Hypothalamus (tissue), 51 donors: ENCODE measurements around the gene NRL.

Experiments
- DNase-seq, 51 donors: peaks; one replicate each; lab custom pipeline; 2025; lab: John Stamatoyannopoulos, UW

Gene NRL

DNA sequence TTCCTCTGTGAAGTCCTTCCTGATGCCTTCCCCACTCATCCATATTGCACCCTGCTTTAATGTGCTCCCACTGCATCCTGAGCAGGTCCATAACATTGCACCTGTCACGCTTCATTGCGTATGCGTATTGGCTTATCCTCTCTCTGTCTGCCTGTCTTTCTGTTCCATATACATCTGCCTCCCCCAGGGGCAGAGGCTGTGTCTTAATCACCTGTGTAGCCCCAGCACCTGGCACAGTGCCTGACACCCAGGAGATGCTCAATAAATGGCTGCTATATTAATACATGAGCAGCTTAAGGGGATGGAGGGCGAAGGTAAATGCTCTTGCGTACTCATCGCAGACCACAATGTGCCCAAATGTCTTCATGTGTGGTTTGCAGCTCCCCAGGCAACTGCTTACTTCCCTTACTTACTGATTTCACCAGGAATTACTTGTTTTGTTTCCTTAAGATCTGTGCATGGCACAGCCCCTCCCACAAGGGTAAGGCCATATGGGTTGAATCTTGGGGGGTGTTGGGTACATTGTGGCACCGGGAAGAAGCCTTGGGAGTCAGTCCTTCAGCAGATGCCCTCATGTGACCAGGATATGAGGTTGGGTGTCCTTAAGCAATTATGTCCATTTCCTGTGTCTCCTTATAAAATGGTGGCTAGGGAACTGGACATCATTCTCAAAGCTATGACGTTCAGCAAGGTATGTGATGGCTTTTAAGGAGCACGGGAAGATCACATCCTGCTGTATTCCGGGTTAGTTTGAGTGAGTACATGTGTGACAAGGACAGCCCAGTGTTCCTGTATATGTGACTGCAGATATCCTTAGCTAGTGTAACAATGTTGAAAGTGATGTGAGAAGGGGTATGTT lies 44.2 kb downstream of the NRL start:
- DNase-seq, result peak in 1 of 51 donors; percentile 30

DNA sequence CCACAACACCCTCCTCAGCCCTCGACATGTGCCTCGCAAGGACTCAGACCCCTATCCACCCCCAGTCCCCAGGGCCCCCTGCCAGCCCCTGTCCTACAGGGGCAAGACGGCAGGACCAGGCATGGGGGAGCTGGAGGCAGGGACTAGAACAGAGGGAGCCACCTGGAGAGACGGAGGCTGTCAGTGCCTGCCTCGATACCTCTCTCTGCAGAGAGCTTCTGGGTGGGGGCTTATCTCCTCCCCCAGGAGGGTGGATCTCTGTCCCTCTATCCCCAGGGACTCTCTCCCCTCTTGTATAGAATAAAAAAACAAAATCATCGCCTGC lies 45.4 kb downstream of the NRL start:
- DNase-seq, result no peak

DNA sequence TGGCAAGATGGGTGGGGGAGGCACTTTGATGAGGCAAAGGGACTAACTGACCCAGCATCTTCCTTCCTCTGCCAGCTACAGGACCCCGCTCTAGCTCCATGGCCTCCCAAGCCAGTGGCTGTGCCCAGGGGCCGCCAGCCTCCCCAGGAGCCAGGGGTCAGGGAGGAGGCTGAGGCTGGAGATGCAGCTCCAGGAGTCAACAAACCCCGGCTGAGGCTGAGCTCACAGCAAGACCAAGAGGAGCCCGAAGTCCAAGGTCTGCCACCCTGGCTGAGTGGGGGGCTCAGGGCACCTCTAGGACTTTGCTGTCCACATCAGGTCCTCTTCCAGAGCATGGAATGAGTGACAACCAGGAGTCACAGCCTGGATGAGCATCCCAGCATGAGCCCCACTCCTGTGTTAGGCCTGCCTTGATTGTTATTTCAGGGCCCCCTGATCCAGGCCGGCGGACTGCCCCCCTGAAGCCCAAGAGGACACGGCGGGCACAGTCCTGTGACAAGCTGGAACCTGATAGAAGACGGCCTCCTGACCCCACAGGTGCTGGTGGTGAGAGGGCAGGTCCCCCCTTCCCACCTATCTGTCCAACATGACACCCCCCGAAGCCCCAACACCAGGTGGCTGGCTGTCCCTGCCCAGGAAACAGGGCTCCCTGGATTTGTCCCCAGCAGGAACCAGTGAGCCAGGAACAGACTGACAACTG lies 45.9 kb downstream of the NRL start:
- DNase-seq, result no peak

DNA sequence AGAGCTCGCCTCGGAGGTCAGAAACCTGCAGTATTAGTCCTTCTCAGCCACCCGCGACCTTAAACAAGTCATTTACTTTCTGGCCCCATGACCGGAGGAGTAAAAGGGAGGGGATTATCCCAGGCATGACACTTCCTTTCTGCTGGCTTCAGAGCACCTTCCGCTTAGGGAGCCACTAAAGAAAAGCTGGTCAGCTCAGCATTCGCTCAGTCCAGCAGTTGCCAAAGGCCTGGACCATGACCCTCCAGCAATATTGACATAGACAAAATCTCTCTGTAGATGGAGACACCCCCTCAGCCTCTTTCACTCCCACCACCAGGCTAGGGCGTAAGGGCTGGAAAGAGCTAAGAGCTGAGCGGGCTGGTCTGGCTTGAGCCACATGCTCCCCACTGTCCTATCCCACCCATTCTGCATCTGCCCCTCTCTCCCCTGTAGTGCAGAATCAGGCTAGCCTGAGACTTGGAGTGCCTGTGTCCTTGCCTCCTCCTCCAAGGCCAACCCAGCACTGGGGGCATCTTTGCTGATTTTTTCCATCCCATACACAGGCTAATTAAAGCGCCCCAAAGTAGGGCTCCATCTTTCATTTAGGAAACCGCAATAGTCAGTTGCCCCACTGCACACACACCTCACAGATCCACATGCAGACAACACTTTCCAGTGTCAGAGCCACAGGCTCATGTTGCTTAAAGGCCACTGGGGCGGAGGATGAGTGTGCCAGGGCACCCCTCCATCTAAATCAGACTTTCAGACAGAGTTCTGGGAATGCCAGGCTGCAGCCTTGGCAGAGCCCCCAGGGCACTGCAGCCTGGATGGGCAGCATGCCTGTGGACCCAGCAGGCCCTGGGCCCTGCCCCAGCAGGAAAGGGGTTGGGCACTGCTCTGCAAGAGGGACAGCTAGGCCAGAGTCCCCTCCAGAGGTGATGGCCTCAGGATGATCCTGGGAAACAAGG lies 47.3 kb downstream of the NRL start:
- DNase-seq, result peak in 24 of 51 donors; percentile 4 to 65 (median 34)

DNA sequence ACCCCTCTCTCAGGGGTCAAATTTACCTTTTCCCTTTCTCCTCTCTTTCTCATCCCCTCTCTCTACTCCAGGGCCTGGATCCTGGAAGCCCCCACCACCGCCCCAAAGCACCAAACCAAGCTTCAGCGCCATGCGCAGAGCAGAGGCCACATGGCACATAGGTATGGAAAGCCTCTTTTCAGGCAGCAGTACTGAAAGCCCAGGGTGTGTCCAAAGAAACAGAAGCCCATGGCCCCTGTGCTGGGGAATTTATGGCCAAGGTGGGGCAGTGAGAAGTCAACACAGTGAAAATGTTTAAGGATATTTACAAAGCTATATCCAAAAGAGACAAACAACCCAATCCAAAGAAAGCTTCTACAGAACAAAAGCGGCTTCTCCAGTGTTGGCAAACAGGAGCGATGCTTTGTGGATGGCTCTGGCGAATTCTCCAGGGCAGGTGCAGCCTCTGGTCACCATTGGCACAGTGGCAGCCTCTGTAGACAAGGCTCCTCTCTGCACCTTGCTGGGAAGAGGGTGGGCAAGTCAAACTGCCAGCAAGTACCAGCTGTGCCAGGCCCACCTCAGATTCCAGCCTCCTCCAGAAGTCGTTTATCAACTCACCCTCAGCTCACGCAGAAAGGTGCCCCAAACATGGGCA lies 48.1 kb downstream of the NRL start:
- DNase-seq, result no peak

DNA sequence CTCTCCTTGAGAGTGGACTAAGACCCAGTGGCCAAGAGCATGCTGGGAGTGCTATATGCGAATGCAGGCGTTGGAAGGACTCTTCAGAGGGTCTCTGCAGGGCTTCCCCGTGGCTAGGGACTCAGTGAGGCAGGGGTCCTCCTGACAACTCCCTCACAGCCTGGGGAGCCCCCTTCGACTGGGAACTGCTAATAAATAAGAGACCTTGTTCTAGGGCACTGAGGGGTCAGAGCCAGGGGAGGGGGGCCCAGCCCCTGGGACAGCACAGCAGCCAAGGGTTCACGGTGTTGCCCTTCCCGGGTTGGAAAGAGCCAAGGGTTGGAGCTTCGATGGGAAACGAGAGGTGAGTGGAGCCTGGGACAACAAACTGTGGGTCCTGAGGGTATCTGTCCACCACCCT lies 49.3 kb downstream of the NRL start:
- no peak for DNase-seq

DNA sequence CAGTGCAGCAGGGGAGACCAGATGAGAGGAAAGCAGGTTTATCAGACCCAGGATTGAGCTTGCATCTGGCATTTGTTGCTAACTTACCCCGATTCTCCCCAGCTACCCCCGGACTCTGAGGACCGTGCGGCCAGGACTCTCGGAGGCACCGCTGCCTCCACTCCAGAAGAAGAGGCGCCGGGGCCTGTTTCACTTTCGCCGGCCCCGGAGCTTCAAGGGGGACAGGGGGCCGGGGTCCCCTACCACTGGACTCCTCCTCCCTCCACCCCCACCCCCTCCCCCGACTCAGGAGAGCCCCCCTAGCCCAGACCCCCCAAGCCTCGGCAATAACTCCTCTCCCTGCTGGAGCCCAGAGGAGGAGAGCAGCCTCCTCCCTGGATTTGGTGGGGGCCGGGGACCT lies 49.9 kb downstream of the NRL start:
- DNase-seq, result no peak

DNA sequence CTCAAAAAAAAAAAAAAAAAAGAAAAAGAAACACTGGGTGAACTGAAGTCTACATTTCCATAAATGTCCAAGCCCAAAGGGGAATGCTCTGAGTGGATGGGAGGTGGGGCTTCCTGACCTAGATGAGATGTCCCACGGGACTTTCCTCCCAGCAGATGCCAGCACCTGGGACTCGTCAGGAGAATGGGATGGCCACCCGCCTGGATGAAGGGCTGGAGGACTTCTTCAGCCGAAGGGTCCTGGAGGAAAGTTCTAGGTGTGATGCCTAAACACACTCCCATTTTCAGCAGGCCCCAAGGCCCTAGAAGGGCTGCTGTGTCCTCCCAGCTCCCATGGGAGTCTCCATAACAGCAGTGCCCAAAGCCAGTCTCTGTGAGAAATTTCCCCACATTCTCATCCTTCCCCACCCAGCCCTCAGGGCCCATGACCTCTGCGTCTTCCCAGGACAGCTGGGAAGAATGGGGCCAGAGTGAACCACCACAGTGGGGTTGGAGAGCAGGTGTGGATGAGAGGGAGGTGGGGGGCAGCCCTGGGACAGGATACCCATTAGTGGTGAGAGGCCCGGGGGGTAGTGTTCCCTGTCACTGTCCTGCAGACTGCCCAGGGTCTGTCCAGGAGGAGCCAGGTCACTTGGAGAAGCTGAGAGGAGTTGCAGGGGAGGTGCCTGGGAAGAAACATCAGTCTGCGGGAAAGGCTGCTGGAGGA lies 50.5 kb downstream of the NRL start:
- DNase-seq, result no peak

DNA sequence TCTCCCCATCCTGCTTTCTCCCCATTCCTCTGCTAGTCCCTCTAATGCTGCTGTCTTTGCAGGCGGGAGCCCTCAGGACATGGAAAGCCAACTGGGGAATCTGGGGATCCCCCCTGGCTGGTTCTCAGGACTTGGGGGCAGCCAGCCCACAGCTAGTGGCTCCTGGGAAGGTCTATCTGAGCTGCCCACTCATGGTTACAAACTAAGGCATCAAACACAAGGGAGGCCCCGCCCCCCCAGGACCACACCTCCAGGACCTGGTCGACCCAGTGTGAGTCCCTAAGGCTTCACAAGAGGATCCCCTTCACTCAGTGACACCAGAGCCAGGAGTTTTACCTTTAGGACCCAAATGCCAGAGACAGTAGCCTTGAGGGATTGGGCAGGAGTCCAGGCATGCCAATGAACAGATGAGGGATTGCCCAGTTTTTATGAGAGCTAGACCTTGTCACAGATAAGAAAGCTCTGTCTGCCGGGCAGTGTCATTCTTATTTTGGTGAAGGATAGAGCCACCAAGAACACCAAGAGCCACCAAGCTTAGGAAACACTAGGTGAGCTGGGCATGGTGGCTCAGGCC lies 51.4 kb downstream of the NRL start:
- DNase-seq, result no peak

DNA sequence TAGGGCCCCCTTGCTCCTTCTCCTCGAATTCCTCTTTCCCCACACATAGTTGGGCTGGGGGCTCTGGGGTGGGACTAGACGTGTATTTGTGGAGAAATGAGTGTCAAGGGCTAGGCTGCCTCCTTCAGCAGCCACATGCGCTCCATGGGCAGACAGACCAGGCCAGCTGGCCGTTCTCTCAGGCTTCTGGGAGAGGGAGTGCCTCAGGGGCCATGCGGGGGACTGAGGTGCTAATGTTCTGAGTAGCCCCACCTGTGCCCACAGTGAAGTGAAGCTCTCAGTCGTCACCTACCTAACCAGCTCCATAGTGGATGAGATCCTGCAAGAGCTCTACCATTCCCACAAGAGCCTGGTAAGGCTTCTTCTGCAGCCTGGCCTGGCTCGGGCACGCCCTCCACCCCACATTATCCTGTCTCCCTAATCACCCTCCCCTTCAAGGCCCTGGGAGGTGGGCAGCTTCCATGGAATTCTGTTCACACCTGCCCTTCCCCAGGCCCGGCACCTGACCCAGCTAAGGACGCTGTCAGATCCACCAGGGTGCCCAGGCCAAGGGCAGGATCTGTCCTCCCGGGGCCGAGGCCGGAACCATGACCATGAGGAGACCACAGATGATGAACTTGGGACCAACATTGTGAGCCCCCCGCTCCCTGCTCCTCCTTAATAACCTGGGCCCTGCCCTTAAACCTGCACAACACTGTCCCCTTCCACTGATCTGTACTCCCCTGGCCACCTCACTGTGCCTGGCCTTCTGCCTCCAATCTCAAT lies 52.4 kb downstream of the NRL start:
- DNase-seq, result no peak

DNA sequence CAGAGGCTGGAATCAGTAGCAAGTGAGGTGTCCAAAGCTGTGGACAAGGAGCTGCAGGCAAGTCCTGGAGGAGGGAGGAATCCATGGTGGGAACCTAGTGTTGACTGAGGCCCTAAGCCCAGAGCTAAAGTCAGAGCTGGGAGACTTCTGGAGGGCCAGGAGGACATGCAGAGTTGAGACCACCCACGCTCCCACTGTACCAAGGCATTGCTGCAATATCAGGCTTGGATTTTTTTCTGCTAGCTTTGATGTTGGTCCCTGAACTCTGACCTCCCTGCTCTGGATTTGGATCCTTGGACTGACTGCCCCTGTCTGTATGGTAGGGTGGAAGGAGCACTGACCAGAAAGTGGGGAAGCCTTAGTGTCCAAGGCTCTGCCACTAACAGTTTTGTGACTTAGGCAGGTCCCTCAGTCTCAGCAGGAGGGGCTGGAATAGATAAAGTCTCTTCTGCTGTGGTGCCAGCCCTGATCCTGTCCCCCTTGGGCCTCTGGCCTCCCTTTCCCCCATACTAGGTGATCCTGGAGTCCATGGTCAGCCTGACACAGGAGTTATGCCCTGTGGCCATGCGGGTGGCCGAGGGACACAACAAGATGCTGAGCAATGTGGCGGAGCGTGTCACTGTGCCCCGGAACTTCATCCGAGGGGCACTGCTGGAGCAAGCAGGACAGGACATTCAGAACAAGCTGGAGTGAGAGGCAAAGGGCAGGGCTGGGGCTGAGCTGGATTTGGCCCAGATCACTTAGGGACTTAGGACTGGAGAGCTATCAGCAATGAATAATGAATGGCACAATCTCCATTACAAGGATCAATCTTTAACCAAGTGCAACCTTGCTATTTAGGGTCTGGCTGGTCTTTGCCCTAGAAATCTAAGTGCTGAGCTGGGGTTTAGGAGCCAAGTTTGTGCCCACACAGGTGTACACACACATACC lies 53.5 kb downstream of the NRL start:
- no peak for DNase-seq

DNA sequence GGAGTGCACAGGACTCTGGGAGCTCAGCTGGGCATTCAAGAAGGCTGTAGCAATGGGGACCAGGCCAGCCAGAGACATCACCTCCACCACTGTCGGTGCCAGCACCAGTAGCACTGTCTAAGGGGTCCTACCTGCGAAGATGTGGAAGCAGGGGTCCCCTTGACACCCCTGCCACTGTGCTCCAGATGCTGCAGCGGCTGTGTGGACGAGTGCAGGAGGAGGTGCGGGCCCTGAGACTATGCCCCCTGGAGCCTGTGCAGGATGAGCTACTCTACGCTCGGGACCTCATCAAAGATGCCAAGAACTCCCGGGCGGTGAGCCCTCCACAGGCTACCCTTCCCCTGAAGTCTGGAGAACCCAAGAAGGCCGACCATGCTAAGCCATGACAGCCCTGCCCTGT lies 54.3 kb downstream of the NRL start:
- DNase-seq, result no peak

DNA sequence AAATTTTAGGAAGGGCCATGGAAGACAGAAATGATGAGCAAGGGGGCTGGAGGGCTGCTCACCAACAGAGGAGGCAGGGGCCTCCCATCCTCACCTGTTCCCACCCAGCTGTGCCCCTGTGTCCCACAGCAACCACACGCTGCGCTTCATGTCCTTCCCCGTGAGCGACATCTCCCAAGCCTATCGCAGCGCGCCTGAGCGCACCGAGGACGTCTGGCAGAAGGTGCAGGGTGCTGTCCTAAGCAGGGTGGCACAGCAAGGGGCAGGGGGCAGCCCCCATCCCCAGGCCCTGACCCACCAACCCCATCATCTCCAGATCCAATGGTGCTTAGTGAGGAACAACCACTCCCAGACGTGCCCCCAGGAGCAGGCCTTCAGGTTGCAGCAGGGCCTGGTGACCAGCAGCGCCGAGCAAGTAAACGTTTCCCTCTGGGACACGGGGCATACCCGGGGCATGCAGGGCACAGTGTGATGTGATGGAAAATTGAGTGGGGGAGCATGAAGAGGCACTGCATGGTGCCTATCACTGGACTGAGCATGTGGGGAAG lies 54.8 kb downstream of the NRL start:
- DNase-seq, result no peak

DNA sequence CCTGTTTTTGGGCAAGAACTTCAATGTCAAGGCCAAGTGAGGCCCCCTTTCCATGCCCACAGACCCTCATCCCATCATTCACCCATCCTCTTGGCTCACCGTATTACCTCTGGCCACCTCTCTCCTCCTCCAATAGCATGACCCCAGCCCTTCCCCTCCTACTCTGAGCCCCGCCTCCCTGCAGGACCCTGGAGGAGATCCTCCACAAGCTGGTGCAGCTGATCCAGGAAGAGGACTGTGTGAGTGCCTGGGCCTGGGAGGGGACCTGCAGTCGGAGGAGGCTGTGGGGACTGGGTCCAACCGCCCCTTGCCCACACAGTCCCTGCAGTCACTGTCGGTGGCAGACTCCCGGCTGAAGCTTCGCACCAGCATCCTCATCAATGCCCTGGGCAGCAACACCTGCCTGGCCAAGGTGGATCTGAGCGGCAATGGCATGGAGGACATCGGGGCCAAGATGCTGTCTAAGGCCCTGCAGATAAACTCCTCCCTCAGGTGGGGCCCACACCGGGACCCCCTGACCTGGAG lies 55.7 kb downstream of the NRL start:
- no peak for DNase-seq

DNA sequence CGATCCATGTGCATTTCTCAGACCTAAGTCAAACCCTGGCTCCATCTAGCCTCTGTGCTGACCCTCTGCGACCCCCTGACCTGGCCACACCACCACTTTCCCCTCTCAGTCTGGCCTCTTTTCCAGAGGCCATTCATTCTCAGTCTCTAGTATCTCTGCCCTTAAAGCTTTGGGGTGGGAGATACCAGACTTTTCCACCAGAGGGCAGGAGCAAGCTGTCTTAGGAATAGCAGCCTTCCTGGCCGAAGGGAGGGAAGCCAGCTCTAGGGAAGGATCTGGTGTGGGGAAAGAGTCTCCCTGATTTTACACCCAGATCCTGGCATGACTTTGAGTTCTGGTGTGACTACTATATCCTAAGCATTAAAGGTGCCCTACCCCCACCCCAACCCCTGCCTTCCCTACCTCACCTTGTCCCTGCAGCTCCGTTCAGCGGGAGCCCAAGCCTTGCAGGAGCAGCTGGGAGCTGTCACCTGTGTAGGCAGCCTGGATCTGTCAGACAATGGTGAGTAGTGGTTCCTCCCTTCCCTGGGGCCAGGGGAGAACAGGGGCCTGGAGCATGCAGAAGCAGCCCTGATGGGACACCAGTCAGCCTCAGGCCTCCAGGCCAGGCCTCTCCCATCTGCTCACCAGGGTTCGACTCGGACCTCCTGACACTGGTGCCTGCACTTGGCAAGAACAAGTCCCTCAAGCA lies 56.3 kb downstream of the NRL start:
- peak in 31 of 51 donors; percentile 8 to 88 (median 48) for DNase-seq

DNA sequence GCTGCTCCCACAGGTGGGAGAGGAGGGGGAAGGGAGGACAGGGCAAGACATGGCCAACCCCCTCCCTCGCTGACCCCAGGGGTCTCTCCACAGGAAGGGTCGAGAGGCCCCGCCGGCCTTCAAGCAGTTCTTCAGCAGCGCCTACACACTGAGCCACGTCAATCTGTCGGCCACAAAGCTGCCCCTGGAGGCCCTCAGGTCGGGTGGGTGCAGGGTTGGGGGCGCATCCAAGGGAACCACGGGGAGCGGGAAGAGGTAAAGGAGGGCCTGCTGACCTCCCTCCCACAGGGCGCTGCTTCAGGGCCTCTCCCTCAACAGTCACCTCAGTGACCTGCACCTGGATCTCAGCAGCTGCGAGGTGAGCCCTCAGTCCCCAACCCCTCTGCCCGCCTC lies 56.9 kb downstream of the NRL start:
- DNase-seq, result no peak

DNA sequence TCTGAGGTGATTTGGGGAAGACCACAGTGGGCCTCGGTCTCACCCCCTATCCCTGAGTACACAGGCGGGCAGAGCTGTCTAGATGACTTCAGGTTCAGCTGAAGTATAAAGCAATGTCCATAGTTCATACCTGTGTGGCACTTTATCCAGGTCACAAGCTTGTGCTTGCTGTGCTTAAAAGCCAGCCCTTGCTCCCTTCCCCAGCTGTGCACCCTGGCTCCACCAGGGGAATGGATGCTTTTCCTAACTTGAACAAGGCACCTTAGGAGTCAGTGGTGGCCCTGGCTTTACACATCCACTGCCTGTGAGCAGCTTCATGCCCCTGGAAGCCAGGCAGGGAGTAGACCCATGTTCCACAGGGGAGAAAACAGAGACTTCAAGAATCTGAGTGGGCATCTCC lies 57.5 kb downstream of the NRL start:
- DNase-seq, result no peak
